Measurements from ENCODE around the gene SPIB. TPM values are rescaled to one million over a fixed set of nuclear protein-coding genes. Genes with fewer than 3 reads are reported as not detected.
"Not testable (repeated sequence)": the region's sequence is repeated elsewhere in the genome, so short reads cannot be mapped to it uniquely, and the experiment has no call there.

SPIB gene
- total RNA-seq, 1 donor, result 2.4 TPM

- no peak for DNase-seq (ENCODE audit: low read depth in 2 of 3, low spot score in 2 of 3)
Measured at GRCh38 chr19:50465000-50465399, 46.3 kb downstream of the SPIB start.

- DNase-seq (ENCODE audit: low read depth in 2 of 3, low spot score in 2 of 3), result no peak
Measured at GRCh38 chr19:50465986-50466705, 47.4 kb downstream of the SPIB start.

GRCh38 chr19:50466706-50467039 lies 47.9 kb downstream of the SPIB start:
- DNase-seq (ENCODE audit: low read depth in 2 of 3, low spot score in 2 of 3), result no peak

- DNase-seq (ENCODE audit: low read depth in 2 of 3, low spot score in 2 of 3), result no peak
Measured at GRCh38 chr19:50467566-50467965, 48.8 kb downstream of the SPIB start.

GRCh38 chr19:50468818-50469217 lies 50.1 kb downstream of the SPIB start:
- no peak for DNase-seq (ENCODE audit: low read depth in 2 of 3, low spot score in 2 of 3)

- DNase-seq (ENCODE audit: low read depth in 2 of 3, low spot score in 2 of 3), result not testable (repeated sequence)
Measured at GRCh38 chr19:50473336-50473735, 54.6 kb downstream of the SPIB start.

- no peak for DNase-seq (ENCODE audit: low read depth in 2 of 3, low spot score in 2 of 3)
Measured at GRCh38 chr19:50475101-50475568, 56.4 kb downstream of the SPIB start.

- no peak for DNase-seq (ENCODE audit: low read depth in 2 of 3, low spot score in 2 of 3)
Measured at GRCh38 chr19:50475736-50476223, 57.0 kb downstream of the SPIB start.

GRCh38 chr19:50476224-50476906 lies 57.6 kb downstream of the SPIB start, which contains the start of the genes EMC10 and GARIN5A:
TSS of gene EMC10 (plus strand) at chr19:50476507. CDS start at chr19:50476545, 38 bp downstream.
TSS of gene GARIN5A (minus strand) at chr19:50476848. CDS start at chr19:50476388, 460 bp downstream.
- DNase-seq (ENCODE audit: low read depth in 2 of 3, low spot score in 2 of 3), result peak; percentile 92 to 97 (median 97)

GRCh38 chr19:50476907-50477238 lies 58.1 kb downstream of the SPIB start:
- no peak for DNase-seq (ENCODE audit: low read depth in 2 of 3, low spot score in 2 of 3)

GRCh38 chr19:50477751-50478515 lies 59.2 kb downstream of the SPIB start:
- no peak for DNase-seq (ENCODE audit: low read depth in 2 of 3, low spot score in 2 of 3)

- peak in 1 of 3 donors; percentile 43 for DNase-seq (ENCODE audit: low read depth in 2 of 3, low spot score in 2 of 3)
Measured at GRCh38 chr19:50478901-50479715, 60.4 kb downstream of the SPIB start.

- no peak for DNase-seq (ENCODE audit: low read depth in 2 of 3, low spot score in 2 of 3)
Measured at GRCh38 chr19:50479761-50480251, 61.1 kb downstream of the SPIB start.

GRCh38 chr19:50480281-50481111 lies 61.8 kb downstream of the SPIB start:
- DNase-seq (ENCODE audit: low read depth in 2 of 3, low spot score in 2 of 3), result no peak

Other genes starting within 250 kb of the SPIB start
- gene MYH14, start 215.3 kb upstream of the SPIB start, total RNA-seq, result under 0.01 TPM
- gene KCNC3, start 89.6 kb upstream of the SPIB start, total RNA-seq, result 0.27 TPM
- gene NAPSA, start 53.3 kb upstream of the SPIB start, total RNA-seq, result 0.27 TPM
- gene NR1H2, start 42.5 kb upstream of the SPIB start, total RNA-seq, result 127 TPM
- 85.6 TPM for gene POLD1, start 34.6 kb upstream of the SPIB start, total RNA-seq
- 0.27 TPM for gene MYBPC2, start 14.0 kb downstream of the SPIB start, total RNA-seq
- gene EMC10, start 57.6 kb downstream of the SPIB start, total RNA-seq, result 80.0 TPM
- gene GARIN5A, start 57.9 kb downstream of the SPIB start, total RNA-seq, result 1.1 TPM
- 11.8 TPM for gene JOSD2, start 92.3 kb downstream of the SPIB start, total RNA-seq
- not detected for gene ASPDH, start 95.0 kb downstream of the SPIB start, total RNA-seq
- gene LRRC4B, start 149.5 kb downstream of the SPIB start, total RNA-seq, result under 0.01 TPM
- gene SYT3, start 220.9 kb downstream of the SPIB start, total RNA-seq, result 0.81 TPM
- gene C19orf81, start 230.5 kb downstream of the SPIB start, total RNA-seq, result 1.6 TPM